ENCODE measurements around the gene OSBPL8. TPM values are rescaled to one million over a fixed set of nuclear protein-coding genes. Genes with fewer than 3 reads are reported as not detected.

OSBPL8 gene
- total and polyA plus RNA-seq, 9 of the 15 experiments (the other 6 are each of a cell fraction or from before 2014, with no cell fraction given) = 17.4 to 82.7 (median 42.8) TPM

- no peak for TF ChIP-seq SNAPC5 (CRISPR knock-in tag; IDR thresholded peaks at IDR 0.05)
- TF ChIP-seq PTRF (tag; IDR thresholded peaks at IDR 0.05) = peak; percentile 41; the same call in 1 of the 2 replicates
- no peak for TF ChIP-seq YY1 (IDR thresholded peaks at IDR 0.05; ENCODE audit: borderline replicate concordance in 1 of 3, control insufficient read depth in 1 of 3, extremely low read depth in 1 of 3, insufficient read depth in 3 of 3, insufficient read length in 1 of 3, insufficient replicate concordance in 2 of 3, low read depth in 1 of 3, low read length in 2 of 3)
- TF ChIP-seq MECOM (CRISPR knock-in tag; IDR thresholded peaks at IDR 0.05) = 0 out of 2 replicates have a peak, but pooled peaks have one; percentile 15
- no peak for TF ChIP-seq NR2C1 (IDR thresholded peaks at IDR 0.05)
- TF ChIP-seq NR2C1 (tag; IDR thresholded peaks at IDR 0.05) = peak; percentile 49; the same call in 1 of the 2 replicates
- no peak for TF ChIP-seq MTA2 (IDR thresholded peaks at IDR 0.05; ENCODE audit: low read depth)
- TF ChIP-seq RFX1 (IDR thresholded peaks at IDR 0.05) = peak; percentile 36; the same call in 1 of the 2 replicates
Measured at GRCh38 chr12:76508128-76508980, 51.2 kb downstream of the OSBPL8 start (continued).

GRCh38 chr12:76506149-76506548 lies 53.4 kb downstream of the OSBPL8 start:
- DNase-seq (ENCODE audit: extremely low read depth in 1 of 4, low spot score in 3 of 4) (no peak), FAIRE-seq (no peak), ATAC-seq (no peak)
- peaks cover 16% of the 10 kb centered on the region; the same call in 2 of the 3 replicates for H3K79me2 ChIP-seq (ENCODE audit: control insufficient read depth, insufficient read depth, low read length)
- no peak overlapping the region for H3K4me3 ChIP-seq
- no peak overlapping the region for H3K27ac ChIP-seq (ENCODE audit: extremely low read depth, low read depth, low read length)
- H3K27me3 ChIP-seq (ENCODE audit: control insufficient read depth in 2 of 2, insufficient read depth in 2 of 2, low read length in 2 of 2) = no peaks in the 10 kb centered on the region
- no peak overlapping the region for H3K9ac ChIP-seq (ENCODE audit: insufficient read depth in 1 of 2, low read depth in 2 of 2, low read length in 2 of 2)
- 100% methylated on average over 3 of the region's 3 CpGs for WGBS (ENCODE audit: insufficient coverage, low coverage, missing lambda C conversion rate)
- no peak overlapping the region for H3K4me2 ChIP-seq (ENCODE audit: insufficient read depth, low read length)
- H3K9me3 ChIP-seq (replicated peaks; ENCODE audit: control insufficient read depth, insufficient read depth, low read depth, low read length) = no peaks in the 10 kb centered on the region
- intact Hi-C loops (cut with micrococcal nuclease) = no loop called here
- 0 out of 2 replicates have a peak, but pooled peaks cover 2% of the 10 kb centered on the region for H4K20me1 ChIP-seq (replicated peaks; ENCODE audit: control insufficient read depth, insufficient read depth, low read length)
- no peaks in the 10 kb centered on the region for H3K4me1 ChIP-seq (replicated peaks in 1 of 2; ENCODE audit: control insufficient read depth in 2 of 2, insufficient read depth in 2 of 2, low read length in 2 of 2)
- in situ Hi-C loops (cut with MboI) = no loop called here
- ChIA-PET POLR2A (no interaction called here), CTCF (ENCODE audit: low intra/inter-chr PET ratio) (no interaction called here)
- no TSS peak for BruUV-seq (replicated peaks)
- H3K36me3 ChIP-seq (ENCODE audit: control insufficient read depth, insufficient read depth, low read length) = peaks cover 4% of the 10 kb centered on the region; the same call in 1 of the 3 replicates
- no peaks in the 10 kb centered on the region for H3K9me1 ChIP-seq (ENCODE audit: control insufficient read depth, insufficient read depth, low read length)
- no peak for TF ChIP-seq ZNF589 (CRISPR knock-in tag; IDR thresholded peaks at IDR 0.05; ENCODE audit: low read depth)
- TF ChIP-seq TCF7 (IDR thresholded peaks at IDR 0.05; ENCODE audit: borderline replicate concordance) = no peak
- no peak overlapping the region for H2AFZ ChIP-seq (ENCODE audit: low read depth, low read length)
